H1 (cell line): ENCODE measurements around the gene DAZAP1. TPM values are rescaled to one million over a fixed set of nuclear protein-coding genes. Genes with fewer than 3 reads are reported as not detected.

Source experiments
- FOSL1 ChIP-seq: IDR thresholded peaks from 2 replicates; pipeline ENCODE4 v1.6.1; 2011; ENCODE audit warnings: mild to moderate bottlenecking, low read depth, low read length, moderate library complexity; ENCODE audit not compliant: insufficient read depth
- GTF2F1 ChIP-seq: IDR thresholded peaks from 2 replicates; pipeline ENCODE4 v1.6.1; 2012; ENCODE audit warnings: low read depth, low read length, improper control_type of control experiment, borderline replicate concordance
- HDAC6 ChIP-seq: IDR thresholded peaks from one replicate; pipeline ENCODE4 v1.7.1; 2012; ENCODE audit warnings: low read depth, mild to moderate bottlenecking, inconsistent platforms, low read length, moderate library complexity
- JUND ChIP-seq: IDR thresholded peaks from 2 replicates; pipeline ENCODE4 v1.6.1; 2011; ENCODE audit warnings: mild to moderate bottlenecking, improper control_type of control experiment, low read length
- RNF2 ChIP-seq: fragments of 200-900, 300-1000 bp; sonication (generic); IDR thresholded peaks from 2 replicates; pipeline ENCODE4 v1.7.1; 2016; ENCODE audit warnings: borderline replicate concordance, low read depth, mild to moderate bottlenecking, antibody characterized with exemption, low read length; ENCODE audit not compliant: poor library complexity, severe bottlenecking; ENCODE audit errors: missing control alignments
- SIN3A ChIP-seq, 2 experiments: IDR thresholded peaks in 1 of 2; conservative IDR thresholded peaks in 1 of 2; 2 replicates each; pipeline ENCODE4 v1.6.1; 2011 to 2012; ENCODE audit warnings: low read length in 2 of 2, improper control_type of control experiment in 1 of 2, low read depth in 1 of 2, mild to moderate bottlenecking in 1 of 2
- polyA plus RNA-seq, 7 experiments: library from polyadenylated mRNA; depleted of rRNA in 3 of 7; stranded (reverse) in 5 of 7; unstranded in 2 of 7; fragments of >200 nt in 5 of 7; fragments of 200-250 nt in 2 of 7; gene quantifications; 1 replicate in 5 of 7; 2 replicates in 1 of 7; 4 replicates in 1 of 7; pipeline versions ENCODE4 v1.2.1 to v1.2.3, GENCODE V29; 2011 to 2013; ENCODE audit warnings: missing spikeins in 2 of 7, mixed read lengths in 2 of 7
- total RNA-seq: library from RNA; stranded (reverse); fragmentation: NEBNext Ultra II Directional; extraction: Animal tissue kit (Norgen Biotek cat#: 25700); gene quantifications from 2 replicates; pipeline ENCODE4 v1.2.1, GENCODE V29; 2021

The DAZAP1 gene
- total and polyA plus RNA-seq, 2 of the 8 experiments (the other 6 are each of a cell fraction or from before 2014, with no cell fraction given), result 79.6 to 341 TPM

GRCh38 chr19:1455002-1455335, 47.6 kb downstream of the DAZAP1 start (continued):
- TF ChIP-seq SIN3A (conservative IDR thresholded peaks at IDR 0.05 in 1 of 2, IDR thresholded peaks at IDR 0.05 in 1 of 2; ENCODE audit: low read depth in 1 of 2, low read length in 2 of 2), result no peak
- no peak for TF ChIP-seq GTF2F1
- TF ChIP-seq HDAC6, result no peak
- TF ChIP-seq JUND, result no peak
- no peak for TF ChIP-seq RNF2
- TF ChIP-seq FOSL1, result no peak
